Keratinocyte (primary cell): ENCODE results near the gene ARMC9. TPM values are rescaled to one million over a fixed set of nuclear protein-coding genes. Genes with fewer than 3 reads are reported as not detected.

Source experiments
- DNase-seq: peaks from one replicate; pipeline ENCODE4 v3.0.0-alpha.2; 2011; ENCODE audit warnings: low read depth, missing footprints, low spot score
- FAIRE-seq: peaks from 2 replicates; lab custom pipeline; 2011; peaks lifted over from hg19 to GRCh38; lab: Jason Lieb, UNC
- H2AFZ ChIP-seq: 2 replicates; pipeline ENCODE4 v1.6.0; 2012; ENCODE audit warnings: low read length, control low read depth, inconsistent platforms; ENCODE audit not compliant: control insufficient read depth
- H3K27ac ChIP-seq: 2 replicates; pipeline ENCODE4 v1.5.1; 2011; ENCODE audit warnings: low read length; ENCODE audit not compliant: control insufficient read depth, insufficient read depth
- H3K27me3 ChIP-seq: 3 replicates; pipeline ENCODE4 v1.6.0; 2011; ENCODE audit warnings: low read length; ENCODE audit not compliant: control insufficient read depth, insufficient read depth; ENCODE audit errors: extremely low read depth
- H3K36me3 ChIP-seq, 2 experiments: 2 replicates in 1 of 2; 3 replicates in 1 of 2; pipeline ENCODE4 v1.5.1; 2011; ENCODE audit warnings: low read length in 2 of 2, mild to moderate bottlenecking in 1 of 2; ENCODE audit not compliant: control insufficient read depth in 2 of 2, insufficient read depth in 2 of 2; ENCODE audit errors: extremely low read depth in 1 of 2
- H3K4me1 ChIP-seq: 3 replicates; pipeline ENCODE4 v1.5.1; 2011; ENCODE audit warnings: low read length; ENCODE audit not compliant: control insufficient read depth, insufficient read depth; ENCODE audit errors: extremely low read depth
- H3K4me2 ChIP-seq: 3 replicates; pipeline ENCODE4 v1.6.0; 2011; ENCODE audit warnings: low read depth, low read length; ENCODE audit not compliant: control insufficient read depth, insufficient read depth; ENCODE audit errors: extremely low read depth
- H3K4me3 ChIP-seq, 3 experiments: fragments of 200-600 bp in 1 of 3; sonication (generic) in 1 of 3; 2 replicates in 2 of 3; 3 replicates in 1 of 3; pipeline ENCODE4 v1.5.1; 2011 to 2016; ENCODE audit warnings: low read length in 3 of 3, mild to moderate bottlenecking in 3 of 3, control low read depth in 2 of 3, inconsistent platforms in 1 of 3, low read depth in 1 of 3, mixed read lengths in 1 of 3, mixed run types in 1 of 3, moderate library complexity in 1 of 3; ENCODE audit not compliant: control insufficient read depth in 2 of 3, insufficient read depth in 2 of 3; ENCODE audit errors: extremely low read depth in 1 of 3
- H3K79me2 ChIP-seq: 2 replicates; pipeline ENCODE4 v1.6.0; 2012; ENCODE audit warnings: low read length; ENCODE audit not compliant: control insufficient read depth, insufficient read depth
- H3K9ac ChIP-seq: 3 replicates; pipeline ENCODE4 v1.6.0; 2011; ENCODE audit warnings: low read length; ENCODE audit not compliant: control insufficient read depth, insufficient read depth; ENCODE audit errors: extremely low read depth
- H3K9me1 ChIP-seq: 3 replicates; pipeline ENCODE4 v1.6.0; 2011; ENCODE audit warnings: low read length; ENCODE audit not compliant: control insufficient read depth, insufficient read depth; ENCODE audit errors: extremely low read depth
- H3K9me3 ChIP-seq: 2 replicates; pipeline ENCODE4 v1.5.1; 2012; ENCODE audit warnings: low read depth, low read length; ENCODE audit not compliant: control insufficient read depth
- H4K20me1 ChIP-seq: 3 replicates; pipeline ENCODE4 v1.6.0; 2011; ENCODE audit warnings: low read length; ENCODE audit not compliant: control insufficient read depth, insufficient read depth; ENCODE audit errors: extremely low read depth
- CTCF ChIP-seq, 3 experiments: IDR thresholded peaks in 1 of 3; conservative IDR thresholded peaks in 1 of 3; optimal IDR thresholded peaks in 1 of 3; 2 replicates in 2 of 3; 3 replicates in 1 of 3; pipeline versions ENCODE3 to v1.5.1; 2011; ENCODE audit warnings: low read length in 3 of 3, mild to moderate bottlenecking in 3 of 3, moderate library complexity in 2 of 3, control low read depth in 1 of 3, inconsistent platforms in 1 of 3; ENCODE audit not compliant: insufficient read depth in 2 of 3; ENCODE audit errors: extremely low read depth in 1 of 3
- EZH2 ChIP-seq: IDR thresholded peaks from one replicate; pipeline ENCODE4 v1.6.1; 2012; ENCODE audit warnings: inconsistent platforms, mild to moderate bottlenecking, low read length, moderate library complexity
- dilution Hi-C: fragments of 300-500 bp; cut with MboI; formaldehyde crosslinking; loops from one replicate; pipeline ENCODE4 v1.7.0; 2020; ENCODE audit warnings: low sequenced_read_pairs; ENCODE audit not compliant: extremely low pct_ligation_motif_present
- polyA plus RNA-seq, 5 experiments: library from polyadenylated mRNA; depleted of rRNA in 3 of 5; stranded (reverse) in 3 of 5; stranded (forward) in 1 of 5; unstranded in 1 of 5; fragments of >200 nt; gene quantifications; 1 replicate in 1 of 5; 2 replicates in 3 of 5; 3 replicates in 1 of 5; pipeline versions ENCODE4 v1.2.1 to v1.2.3, GENCODE V29; 2011 to 2012; ENCODE audit warnings: missing spikeins in 2 of 5, low read depth in 1 of 5, low replicate concordance in 1 of 5

ARMC9 gene
- polyA plus RNA-seq, 1 donor (not counting 4 experiments of a cell fraction or from before 2014, with no cell fraction given) = 16.2 TPM

GRCh38 chr2:231356466-231356844, 158.0 kb downstream of the ARMC9 start:
- no peak overlapping the region for H2AFZ ChIP-seq
- H3K79me2 ChIP-seq = no peaks in the 10 kb centered on the region
- DNase-seq (no peak), FAIRE-seq (no peak)
- TF ChIP-seq CTCF (optimal IDR thresholded peaks at IDR 0.05 in 1 of 3, IDR thresholded peaks at IDR 0.05 in 1 of 3, conservative IDR thresholded peaks at IDR 0.05 in 1 of 3; ENCODE audit: extremely low read depth in 1 of 3, insufficient read depth in 2 of 3, low read length in 3 of 3) = no peak
- TF ChIP-seq EZH2 = no peak
- no peaks in the 10 kb centered on the region for H3K27me3 ChIP-seq
- no peak overlapping the region for H3K4me3 ChIP-seq
- H3K9me3 ChIP-seq = no peaks in the 10 kb centered on the region
- H3K4me1 ChIP-seq = no peaks in the 10 kb centered on the region
- H4K20me1 ChIP-seq = no peaks in the 10 kb centered on the region
- no peak overlapping the region for H3K9ac ChIP-seq
- no peaks in the 10 kb centered on the region for H3K36me3 ChIP-seq
- H3K27ac ChIP-seq = no peak overlapping the region
- dilution Hi-C loops = no loop called here
- no peak overlapping the region for H3K4me2 ChIP-seq
- H3K9me1 ChIP-seq = no peaks in the 10 kb centered on the region

- Histone ChIP-seq H3K36me3 (no peaks in the 10 kb centered on the region), H3K27ac (no peak overlapping the region), H3K9me3 (no peaks in the 10 kb centered on the region), H3K79me2 (no peaks in the 10 kb centered on the region), H3K9ac (no peak overlapping the region), H3K27me3 (no peaks in the 10 kb centered on the region), H4K20me1 (no peaks in the 10 kb centered on the region), H3K4me2 (no peak overlapping the region), H2AFZ (no peak overlapping the region), H3K9me1 (no peaks in the 10 kb centered on the region), H3K4me3 (no peak overlapping the region), H3K4me1 (no peaks in the 10 kb centered on the region)
- TF ChIP-seq CTCF (optimal IDR thresholded peaks at IDR 0.05 in 1 of 3, IDR thresholded peaks at IDR 0.05 in 1 of 3, conservative IDR thresholded peaks at IDR 0.05 in 1 of 3; ENCODE audit: extremely low read depth in 1 of 3, insufficient read depth in 2 of 3, low read length in 3 of 3) (no peak), EZH2 (no peak)
- dilution Hi-C loops = no loop called here
- DNase-seq (no peak), FAIRE-seq (no peak)
Measured at GRCh38 chr2:231357048-231357447, 158.6 kb downstream of the ARMC9 start.
